ENCODE measurements around the gene KCNQ2. TPM values are rescaled to one million over a fixed set of nuclear protein-coding genes. Genes with fewer than 3 reads are reported as not detected.
"Not testable (repeated sequence)": the region's sequence is repeated elsewhere in the genome, so short reads cannot be mapped to it uniquely, and the experiment has no call there.

The KCNQ2 gene
- total RNA-seq, 2 experiments from 2014 or later: 0.10 to 0.12 TPM

DNA sequence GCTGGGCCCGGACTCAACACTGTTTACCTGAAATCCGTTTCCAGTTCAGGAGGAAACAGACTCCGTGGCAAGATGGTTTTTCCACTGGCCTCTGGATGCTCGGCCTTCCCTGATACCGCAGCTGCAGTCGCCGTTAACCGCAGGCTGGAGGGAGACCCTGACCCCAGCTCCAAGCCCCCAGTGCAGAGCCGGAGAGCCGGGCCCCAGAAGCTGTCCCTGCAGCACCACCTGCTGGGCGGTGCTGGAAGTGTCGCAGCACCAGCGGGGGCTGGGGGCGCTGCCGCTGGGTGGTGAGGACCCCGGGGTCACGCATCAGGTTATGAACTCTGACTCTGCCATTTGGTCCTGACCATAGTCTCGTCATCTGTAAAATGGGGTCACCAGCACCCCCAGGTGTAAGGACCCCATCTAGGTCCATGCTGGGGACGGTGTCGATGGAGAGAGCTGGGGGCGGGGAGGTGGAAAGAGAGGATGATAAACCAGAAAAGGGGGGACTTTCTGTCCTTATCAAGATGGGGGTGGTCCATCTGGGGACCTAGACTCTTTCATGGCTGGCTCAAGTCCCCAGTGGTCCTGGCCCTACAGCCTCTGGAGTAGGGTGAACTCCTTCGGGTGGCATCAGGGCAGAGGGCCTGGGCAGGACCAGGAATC lies 90.5 kb downstream of the KCNQ2 start:
- Mint-ChIP-seq H3K9me3 (peaks cover 18% of the 10 kb centered on the region), H3K27ac (no peak overlapping the region), H3K36me3 (ENCODE audit: low read depth) (peaks cover 3% of the 10 kb centered on the region), H3K4me3 (no peak overlapping the region), H3K27me3 (peaks cover 3% of the 10 kb centered on the region), H3K4me1 (no peaks in the 10 kb centered on the region)
- ChIA-PET CTCF (interaction anchor here (0.6 to 1.1 kb wide), 4 partner anchors 8 to 185 kb away, joined by 3 to 4 read pairs (median 3); no protein-coding TSS in a partner anchor), POLR2A (no interaction called here)
- DNase-seq: peak; percentile 31

DNA sequence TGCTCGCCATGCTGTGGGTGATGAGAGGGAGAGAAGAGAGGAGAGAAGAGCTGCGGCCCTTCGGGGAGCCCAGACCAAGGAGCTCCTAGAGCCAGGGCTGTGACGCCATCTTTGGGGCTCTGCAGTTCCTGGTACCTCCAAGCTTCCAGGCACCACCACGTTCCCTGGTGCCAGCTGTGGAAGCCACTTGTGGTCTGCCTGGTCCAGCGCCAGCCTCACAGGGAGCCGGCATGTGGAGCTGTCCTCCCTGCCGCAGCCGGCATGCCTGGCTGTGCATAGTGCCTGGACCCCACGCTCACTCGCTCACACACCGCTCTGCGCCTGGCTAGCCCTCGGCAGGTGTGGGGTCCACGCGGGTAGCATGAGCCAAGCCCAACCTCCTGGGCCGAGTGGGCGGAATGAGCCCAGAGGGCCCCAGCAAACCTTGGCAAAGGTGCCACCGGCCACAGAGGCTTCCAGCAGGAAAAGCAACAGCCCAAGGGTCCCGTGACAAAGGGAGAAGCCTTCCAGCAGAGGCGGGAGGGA lies 92.0 kb downstream of the KCNQ2 start:
- Mint-ChIP-seq H3K4me1 (no peaks in the 10 kb centered on the region), H3K9me3 (peaks cover 4% of the 10 kb centered on the region), H3K4me3 (no peak overlapping the region), H3K27me3 (peaks cover 3% of the 10 kb centered on the region), H3K36me3 (ENCODE audit: low read depth) (no peaks in the 10 kb centered on the region), H3K27ac (no peak overlapping the region)
- CTCF ChIA-PET: interaction anchor here (2.0 kb wide), 1 partner anchor 156 kb away, joined by 4 read pairs; no protein-coding TSS in a partner anchor
- no peak for DNase-seq
- POLR2A ChIA-PET: no interaction called here

DNA sequence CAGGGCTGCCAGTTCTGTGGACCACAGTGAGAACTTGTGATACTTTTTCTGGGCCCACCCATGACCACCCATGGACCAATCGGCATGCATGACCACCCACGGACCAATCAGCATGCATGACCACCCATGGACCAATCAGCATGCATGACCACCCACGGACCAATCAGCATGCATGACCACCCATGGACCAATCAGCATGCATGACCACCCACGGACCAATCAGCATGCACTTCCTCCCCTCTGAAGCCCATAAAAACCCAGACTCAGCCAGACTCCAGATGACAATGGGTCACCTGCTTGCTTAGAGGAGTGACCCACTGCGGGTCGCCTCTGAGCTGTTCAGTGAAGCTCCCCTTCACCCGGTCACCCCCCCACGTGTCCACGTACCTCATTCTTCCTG lies 92.6 kb downstream of the KCNQ2 start:
- DNase-seq; H3K27me3 Mint-ChIP-seq; H3K36me3 Mint-ChIP-seq (ENCODE audit: low read depth); H3K4me3 Mint-ChIP-seq; H3K27ac Mint-ChIP-seq; H3K4me1 Mint-ChIP-seq; POLR2A ChIA-PET; H3K9me3 Mint-ChIP-seq: not testable (repeated sequence)
- CTCF ChIA-PET: interaction anchor here (2.0 kb wide), 1 partner anchor 156 kb away, joined by 4 read pairs; no protein-coding TSS in a partner anchor

DNA sequence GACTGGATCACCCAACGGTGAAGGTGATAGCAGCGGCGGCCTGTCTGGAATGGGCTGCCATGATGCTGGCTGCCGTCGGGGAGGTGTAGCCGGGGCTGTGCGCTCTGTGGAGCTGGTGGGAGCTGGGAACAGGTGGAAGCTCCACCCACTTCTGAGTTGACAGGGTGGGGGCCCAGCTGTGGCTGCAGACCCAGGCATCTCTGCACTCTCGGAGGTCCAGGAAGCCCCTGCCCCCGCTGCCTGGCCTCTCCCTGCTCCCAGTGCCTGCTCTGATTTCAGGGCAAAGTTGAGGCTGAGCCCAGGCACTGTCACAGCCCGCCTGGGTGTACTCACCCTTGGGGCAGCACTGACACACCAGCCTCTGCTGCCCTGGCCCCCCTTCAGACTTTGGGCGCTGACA lies 93.2 kb downstream of the KCNQ2 start:
- H3K36me3 Mint-ChIP-seq (ENCODE audit: low read depth): no peaks in the 10 kb centered on the region
- no peaks in the 10 kb centered on the region for H3K9me3 Mint-ChIP-seq
- no peak overlapping the region for H3K27ac Mint-ChIP-seq
- H3K4me1 Mint-ChIP-seq: no peaks in the 10 kb centered on the region
- DNase-seq: no peak
- no peak overlapping the region for H3K4me3 Mint-ChIP-seq
- ChIA-PET CTCF (interaction anchor here (0.6 to 2.0 kb wide), 2 partner anchors 19 to 155 kb away, joined by 4 to 5 read pairs; no protein-coding TSS in a partner anchor), POLR2A (no interaction called here)
- H3K27me3 Mint-ChIP-seq: peaks cover 3% of the 10 kb centered on the region

DNA sequence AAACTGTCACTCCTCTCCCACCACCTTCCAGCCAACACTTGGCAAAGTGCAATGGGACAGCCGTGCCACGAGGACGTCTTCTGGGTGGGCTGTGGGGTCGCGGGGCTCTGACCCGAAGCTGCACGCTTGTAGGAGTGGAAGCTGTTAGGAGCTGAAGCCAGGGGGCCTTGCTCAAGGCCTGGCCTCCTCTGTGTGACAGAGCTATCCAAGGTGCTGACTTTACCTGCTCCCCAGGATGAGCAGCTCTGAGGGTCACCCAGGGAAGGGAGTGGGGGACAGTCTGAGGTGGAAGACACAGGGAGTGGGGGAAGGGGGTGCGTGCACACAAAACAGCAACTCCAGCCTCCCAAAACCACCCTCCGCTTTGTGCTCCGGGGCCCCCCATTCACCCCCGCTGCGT lies 93.8 kb downstream of the KCNQ2 start:
- CTCF ChIA-PET: interaction anchor here (0.6 to 1.1 kb wide), 2 partner anchors 19 to 68 kb away, joined by 3 to 5 read pairs; no protein-coding TSS in a partner anchor
- POLR2A ChIA-PET: no interaction called here
- H3K27me3 Mint-ChIP-seq: peaks cover 3% of the 10 kb centered on the region
- DNase-seq: no peak
- H3K27ac Mint-ChIP-seq: no peak overlapping the region
- no peak overlapping the region for H3K4me3 Mint-ChIP-seq
- H3K4me1 Mint-ChIP-seq: no peaks in the 10 kb centered on the region
- no peaks in the 10 kb centered on the region for H3K9me3 Mint-ChIP-seq
- no peaks in the 10 kb centered on the region for H3K36me3 Mint-ChIP-seq (ENCODE audit: low read depth)

DNA sequence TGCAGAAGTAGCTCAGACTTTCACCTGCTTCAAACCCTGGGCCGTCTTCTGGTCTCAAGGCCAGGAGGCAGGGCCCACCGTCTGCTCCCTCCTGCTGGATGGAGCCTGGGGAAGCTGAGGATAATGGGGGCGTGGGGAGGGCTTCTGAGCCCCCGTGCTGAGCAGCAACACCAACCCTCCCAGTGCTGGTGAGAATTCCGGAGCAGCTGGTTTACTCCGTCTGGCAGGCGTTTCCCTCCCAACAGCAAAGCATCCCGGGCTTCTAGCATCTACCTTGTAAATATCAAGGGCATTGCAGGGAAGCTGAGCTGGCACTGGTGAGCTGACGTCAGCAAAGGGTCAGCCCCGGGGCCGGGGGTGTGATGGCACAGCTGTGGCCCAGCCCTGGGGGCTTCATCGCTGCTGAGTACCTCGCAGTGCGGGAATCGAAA lies 94.5 kb downstream of the KCNQ2 start:
- H3K27ac Mint-ChIP-seq: no peak overlapping the region
- H3K4me3 Mint-ChIP-seq: no peak overlapping the region
- POLR2A ChIA-PET: no interaction called here
- DNase-seq: no peak
- peaks cover 3% of the 10 kb centered on the region for H3K27me3 Mint-ChIP-seq
- no peaks in the 10 kb centered on the region for H3K4me1 Mint-ChIP-seq
- H3K9me3 Mint-ChIP-seq: no peaks in the 10 kb centered on the region
- CTCF ChIA-PET: interaction anchor here (1.1 kb wide), 1 partner anchor 68 kb away, joined by 3 read pairs; no protein-coding TSS in a partner anchor
- H3K36me3 Mint-ChIP-seq (ENCODE audit: low read depth): no peaks in the 10 kb centered on the region

DNA sequence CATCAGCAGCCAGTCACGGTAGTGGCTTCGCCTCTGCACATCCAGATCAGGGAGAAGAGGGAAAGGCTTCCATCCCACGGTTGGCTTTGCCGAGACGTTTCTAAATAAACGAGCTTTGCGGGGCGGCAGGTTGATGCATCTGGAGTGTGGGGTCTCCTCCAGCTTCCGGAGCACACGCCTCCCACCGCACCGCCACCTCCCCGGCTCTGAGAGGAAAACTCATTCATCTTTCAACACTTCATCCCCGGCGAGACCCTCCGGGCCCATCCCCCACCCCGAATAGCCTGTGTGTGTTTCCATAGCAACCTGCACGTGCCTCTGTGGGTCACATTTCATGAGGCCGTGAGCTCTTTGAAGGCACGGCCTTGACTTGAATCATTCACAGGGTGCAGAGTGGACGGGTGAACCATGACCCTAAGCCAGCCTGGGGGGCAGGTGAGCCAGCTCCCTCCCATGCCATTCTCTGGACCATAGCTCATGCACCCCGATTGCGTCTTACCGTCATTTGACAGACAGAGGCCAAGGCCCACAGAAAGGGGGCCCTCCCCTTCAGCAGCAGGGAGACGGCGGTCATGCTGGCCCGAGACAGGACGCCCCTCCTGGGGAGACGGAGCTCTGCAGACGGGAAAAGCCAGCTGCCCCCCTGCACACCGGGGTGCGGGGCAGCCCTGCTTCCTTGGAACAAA lies 95.1 kb downstream of the KCNQ2 start:
- H3K36me3 Mint-ChIP-seq (ENCODE audit: low read depth): no peaks in the 10 kb centered on the region
- no peak overlapping the region for H3K27ac Mint-ChIP-seq
- peaks cover 3% of the 10 kb centered on the region for H3K27me3 Mint-ChIP-seq
- H3K4me3 Mint-ChIP-seq: no peak overlapping the region
- no peaks in the 10 kb centered on the region for H3K9me3 Mint-ChIP-seq
- POLR2A ChIA-PET: no interaction called here
- DNase-seq: no peak
- no peaks in the 10 kb centered on the region for H3K4me1 Mint-ChIP-seq
- CTCF ChIA-PET: interaction anchor here (0.6 to 1.1 kb wide), 2 partner anchors 67 to 98 kb away, joined by 3 read pairs; no protein-coding TSS in a partner anchor

DNA sequence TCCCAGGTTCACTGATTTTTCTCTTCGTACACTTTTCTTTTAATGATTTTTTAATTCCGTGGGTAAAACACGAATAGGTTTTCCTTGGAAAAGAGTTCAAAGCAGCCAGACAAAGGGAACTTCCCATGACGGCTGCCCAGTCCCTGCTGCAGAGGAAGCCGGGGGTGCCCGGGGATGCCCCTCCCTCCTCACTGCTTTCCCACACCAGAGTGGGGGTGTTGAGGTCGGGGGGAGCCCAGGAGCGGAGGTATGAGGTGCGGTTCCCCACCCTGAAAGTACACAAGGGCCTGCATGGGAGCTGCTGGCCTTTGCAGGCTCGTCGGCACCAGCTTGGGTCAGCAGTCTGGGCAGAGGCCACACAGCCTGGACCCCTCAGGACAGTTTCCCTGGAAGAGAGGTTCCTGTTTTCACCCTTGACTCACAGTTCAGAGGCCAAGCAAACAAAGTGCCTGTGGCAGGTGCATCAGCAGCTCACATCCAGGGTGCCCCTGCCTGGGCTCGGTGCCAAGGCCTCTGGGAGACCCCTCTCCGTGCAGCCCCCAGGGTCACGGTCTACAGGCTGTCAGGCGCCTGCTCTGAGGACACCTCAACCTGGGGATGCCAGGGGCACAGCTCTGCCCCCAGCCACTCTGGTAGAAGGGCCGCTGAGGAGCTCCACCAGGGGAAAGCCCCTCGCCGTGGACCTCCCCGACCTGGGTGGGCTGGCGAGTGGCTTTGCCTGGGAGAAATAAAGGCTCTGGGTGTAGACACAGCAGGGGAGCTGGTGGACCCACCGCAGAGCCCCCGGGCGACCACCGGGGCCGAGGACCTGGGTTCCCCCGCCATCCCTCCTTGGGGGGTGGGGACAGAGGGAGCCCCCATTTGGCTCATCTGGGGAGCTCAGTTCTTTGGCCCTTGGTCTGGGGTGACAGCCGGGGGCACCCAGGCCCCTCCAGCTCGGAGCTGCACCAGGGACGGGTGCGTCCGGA lies 95.9 kb downstream of the KCNQ2 start:
- no peaks in the 10 kb centered on the region for H3K36me3 Mint-ChIP-seq (ENCODE audit: low read depth)
- H3K4me1 Mint-ChIP-seq: no peaks in the 10 kb centered on the region
- no peak overlapping the region for H3K27ac Mint-ChIP-seq
- no peaks in the 10 kb centered on the region for H3K9me3 Mint-ChIP-seq
- POLR2A ChIA-PET: no interaction called here
- H3K27me3 Mint-ChIP-seq: peaks cover 3% of the 10 kb centered on the region
- H3K4me3 Mint-ChIP-seq: no peak overlapping the region
- CTCF ChIA-PET: interaction anchor here (0.6 kb wide), 1 partner anchor 97 kb away, joined by 3 read pairs; no protein-coding TSS in a partner anchor
- no peak for DNase-seq

DNA sequence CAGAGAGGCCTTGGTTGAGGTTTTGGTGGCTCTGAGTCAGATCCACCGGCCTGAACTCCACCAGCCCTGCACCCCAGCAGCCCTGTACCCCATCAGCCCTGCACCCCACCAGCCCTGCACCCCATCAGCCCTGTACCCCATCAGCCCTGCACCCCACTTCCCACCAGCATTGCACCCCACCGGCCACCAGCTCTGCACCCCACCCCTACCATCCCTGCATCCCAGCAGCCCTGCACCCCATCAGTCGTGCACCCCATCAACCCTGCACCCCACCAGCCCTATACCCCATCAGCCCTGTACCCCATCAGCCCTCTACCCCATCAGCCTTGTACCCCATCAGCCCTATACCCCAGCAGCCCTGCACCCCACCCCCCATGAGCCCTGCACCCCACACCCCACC lies 97.0 kb downstream of the KCNQ2 start:
- H3K27me3 Mint-ChIP-seq: peaks cover 3% of the 10 kb centered on the region
- no peaks in the 10 kb centered on the region for H3K4me1 Mint-ChIP-seq
- CTCF ChIA-PET: no interaction called here
- H3K27ac Mint-ChIP-seq: no peak overlapping the region
- DNase-seq: no peak
- POLR2A ChIA-PET: no interaction called here
- H3K4me3 Mint-ChIP-seq: no peak overlapping the region
- no peaks in the 10 kb centered on the region for H3K36me3 Mint-ChIP-seq (ENCODE audit: low read depth)
- no peaks in the 10 kb centered on the region for H3K9me3 Mint-ChIP-seq

DNA sequence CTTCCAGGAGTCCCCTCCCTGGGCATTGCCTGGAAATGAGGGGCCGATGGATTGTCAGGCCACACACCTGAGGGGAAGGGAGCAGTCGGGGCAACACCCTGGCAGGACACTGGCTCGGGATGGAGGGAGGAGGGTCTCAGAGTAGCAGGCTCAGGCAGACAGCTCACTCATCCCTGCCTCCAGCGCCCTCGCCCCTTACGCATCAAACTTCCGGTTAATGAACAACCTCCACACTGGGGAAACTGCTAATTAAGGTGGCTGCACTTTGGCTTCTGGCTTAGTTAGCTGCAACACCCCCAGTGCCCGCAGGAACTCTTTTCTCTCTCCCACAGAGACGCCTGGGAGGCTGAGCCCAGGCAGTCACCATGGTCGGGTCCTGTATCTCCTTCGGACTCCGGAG lies 98.0 kb downstream of the KCNQ2 start:
- no peak for DNase-seq
- no peaks in the 10 kb centered on the region for H3K9me3 Mint-ChIP-seq
- H3K36me3 Mint-ChIP-seq (ENCODE audit: low read depth): no peaks in the 10 kb centered on the region
- CTCF ChIA-PET: no interaction called here
- POLR2A ChIA-PET: no interaction called here
- H3K4me3 Mint-ChIP-seq: no peak overlapping the region
- H3K27me3 Mint-ChIP-seq: peaks cover 3% of the 10 kb centered on the region
- no peaks in the 10 kb centered on the region for H3K4me1 Mint-ChIP-seq
- no peak overlapping the region for H3K27ac Mint-ChIP-seq

DNA sequence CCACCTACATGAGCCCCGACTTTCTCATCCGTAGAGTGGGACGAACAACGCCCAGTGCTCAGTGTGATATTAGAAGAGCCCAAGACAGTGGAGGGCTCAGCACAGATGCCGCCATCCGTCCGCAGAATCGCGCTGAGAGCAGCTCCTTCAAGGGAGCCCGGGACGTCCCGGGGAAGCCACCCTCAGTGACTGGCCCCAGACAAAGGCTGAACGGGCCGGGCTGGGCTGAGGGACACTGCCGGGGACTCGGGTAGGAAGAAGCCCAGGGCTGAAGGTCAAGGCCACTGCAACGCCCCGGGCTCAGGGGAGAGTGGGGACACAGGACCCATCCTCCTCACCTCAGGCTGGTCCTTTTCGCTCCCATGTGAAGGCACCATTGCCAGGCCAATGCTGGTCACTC lies 98.5 kb downstream of the KCNQ2 start:
- CTCF ChIA-PET: interaction anchor here (0.9 kb wide), 1 partner anchor 8 kb away, joined by 3 read pairs; no protein-coding TSS in a partner anchor
- no peak overlapping the region for H3K4me3 Mint-ChIP-seq
- no peak overlapping the region for H3K27ac Mint-ChIP-seq
- no peaks in the 10 kb centered on the region for H3K36me3 Mint-ChIP-seq (ENCODE audit: low read depth)
- POLR2A ChIA-PET: no interaction called here
- DNase-seq: no peak
- no peaks in the 10 kb centered on the region for H3K4me1 Mint-ChIP-seq
- no peaks in the 10 kb centered on the region for H3K9me3 Mint-ChIP-seq
- peaks cover 3% of the 10 kb centered on the region for H3K27me3 Mint-ChIP-seq

DNA sequence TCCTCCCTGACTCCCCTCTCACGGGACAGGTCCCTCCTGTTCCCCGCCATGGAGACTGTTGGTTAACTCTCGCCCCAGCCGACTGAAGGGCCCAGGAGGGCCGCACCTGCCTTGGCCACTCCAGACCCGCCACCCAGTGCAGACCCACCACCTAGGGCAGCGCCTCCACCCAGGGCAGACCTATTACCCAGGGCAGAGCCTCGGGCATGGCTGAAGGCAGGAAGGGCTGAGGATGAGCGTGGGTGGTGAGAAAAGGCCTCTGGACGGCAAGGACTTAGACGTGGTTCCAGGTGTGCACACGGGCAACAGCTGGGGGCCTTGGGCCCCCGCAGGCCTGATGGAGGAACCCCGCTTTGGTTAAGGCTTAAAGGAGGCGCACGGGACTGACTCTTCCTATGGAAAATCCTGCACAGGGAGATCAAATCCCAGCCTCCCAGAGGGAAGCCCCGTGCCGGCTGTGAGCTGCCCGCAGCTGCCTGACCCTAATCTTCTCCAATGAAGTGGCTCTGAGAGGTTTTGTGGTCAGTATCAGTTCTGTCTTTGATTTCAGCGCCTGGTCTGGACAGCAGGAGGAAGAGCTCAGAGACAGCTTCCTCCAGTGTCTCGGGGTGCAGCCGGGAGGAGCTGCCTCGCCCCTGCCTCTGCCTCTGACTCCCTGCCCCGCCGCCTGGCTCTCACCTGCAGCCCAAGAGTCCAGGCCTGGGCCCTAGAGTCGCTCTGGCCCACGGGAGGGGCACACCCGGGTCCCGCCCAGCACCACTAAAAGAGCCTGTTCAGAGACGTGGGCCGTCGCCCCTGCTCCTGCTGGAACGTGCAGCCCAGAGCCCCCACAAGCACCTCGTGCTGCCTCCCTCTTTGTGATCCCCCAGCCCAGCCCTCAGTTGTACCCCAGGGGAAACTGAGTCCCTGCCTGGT lies 99.2 kb downstream of the KCNQ2 start:
- no peak for DNase-seq
- Mint-ChIP-seq H3K4me1 (no peaks in the 10 kb centered on the region), H3K4me3 (no peak overlapping the region), H3K36me3 (ENCODE audit: low read depth) (no peaks in the 10 kb centered on the region), H3K27ac (no peak overlapping the region), H3K27me3 (peaks cover 3% of the 10 kb centered on the region), H3K9me3 (no peaks in the 10 kb centered on the region)
- CTCF ChIA-PET: interaction anchor here (0.9 kb wide), 1 partner anchor 9 kb away, joined by 3 read pairs; no protein-coding TSS in a partner anchor
- POLR2A ChIA-PET: no interaction called here

All from activated CD4-positive, alpha-beta T cell treated with anti-CD3 and anti-CD28 coated beads, Interleukin-2, amount 10 ng/mL, durations not matched to agents 7 days and 5 days (primary cell).